NCI-H2107 (cell line): ENCODE data around the gene NOTUM.
A peak's percentile ranks its signal among the peaks of the same experiment; 100 is the strongest.

Experiments used
- DNase-seq: peaks from one replicate; lab custom pipeline; 2025; lab: John Stamatoyannopoulos, UW

The NOTUM gene

DNA sequence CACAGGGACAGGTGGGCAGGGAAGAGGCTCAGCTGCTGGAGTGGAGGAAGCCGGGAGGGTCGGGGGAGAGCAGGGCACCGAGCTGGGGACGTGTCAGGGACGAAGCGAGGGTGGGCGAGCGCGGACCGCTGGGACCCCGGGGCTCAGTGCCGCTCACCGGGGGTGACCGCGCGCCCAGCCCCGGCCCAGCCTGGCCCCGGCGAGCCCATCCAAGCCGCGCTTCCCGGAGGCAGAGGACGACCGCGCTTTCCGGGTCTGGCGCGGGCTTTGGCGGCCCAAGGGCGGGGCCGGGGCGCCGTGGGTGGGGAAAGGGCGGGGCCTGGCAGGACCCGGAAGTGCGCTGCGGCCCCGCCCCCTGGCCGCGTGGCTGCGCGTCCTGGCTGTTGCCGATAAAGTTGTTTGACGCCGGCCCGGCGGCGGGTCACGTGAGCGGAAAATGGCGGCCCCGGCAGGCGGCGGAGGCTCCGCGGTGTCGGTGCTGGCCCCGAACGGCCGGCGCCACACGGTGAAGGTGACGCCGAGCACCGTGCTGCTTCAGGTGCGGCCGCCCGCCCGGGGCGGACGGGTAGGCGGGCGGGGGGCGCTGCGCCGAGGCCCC, 16.3 kb upstream of the NOTUM start, which contains the start of gene ASPSCR1:
Gene ASPSCR1 (plus strand): TSS at position 419 of the 598 bp plus-strand sequence. CDS start 18 bp downstream, at position 437.
- peak; percentile 89 for DNase-seq

DNA sequence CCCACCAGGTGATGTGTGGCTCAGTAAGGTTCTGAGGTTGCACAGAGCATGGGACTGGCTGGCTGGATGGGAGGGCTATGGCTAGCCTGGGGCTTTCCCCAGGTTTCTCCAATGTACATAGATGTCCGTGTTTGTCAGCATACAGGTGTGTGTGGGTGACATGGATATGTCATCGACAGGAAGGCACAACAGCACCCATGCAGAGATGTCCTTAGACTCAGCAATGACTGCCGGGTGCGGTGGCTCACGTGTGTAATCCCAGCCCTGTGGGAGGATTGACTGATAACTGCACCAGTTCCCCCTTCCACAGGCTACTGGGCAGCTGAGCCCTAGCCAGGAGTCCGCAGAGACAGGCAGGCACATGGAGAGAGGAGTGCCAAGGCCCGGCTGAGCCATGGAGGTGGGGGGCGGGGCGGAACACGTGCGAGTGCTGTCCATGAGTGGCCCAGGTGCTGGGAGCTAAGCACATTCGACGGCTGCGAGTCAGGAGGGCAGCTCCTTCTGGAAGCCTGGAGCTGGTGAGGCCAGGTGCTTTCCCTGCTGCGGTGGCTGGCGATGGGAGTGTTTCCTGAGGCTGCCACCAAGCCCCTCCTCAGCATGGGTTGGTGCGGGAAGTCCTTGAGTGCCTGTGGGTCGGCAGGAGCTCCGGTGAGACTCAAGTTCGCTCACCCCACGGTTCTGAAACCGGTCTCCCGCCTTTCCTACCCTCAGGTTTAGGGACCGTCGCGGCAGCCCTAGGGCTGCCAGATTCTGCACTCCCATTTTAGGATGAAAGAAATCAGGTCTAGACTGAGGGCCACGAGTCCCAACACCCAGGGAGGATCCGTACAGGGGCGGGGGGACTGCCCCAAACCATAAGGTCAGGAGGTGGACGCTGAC, 15.6 kb upstream of the NOTUM start:
- DNase-seq = peak; percentile 32

DNA sequence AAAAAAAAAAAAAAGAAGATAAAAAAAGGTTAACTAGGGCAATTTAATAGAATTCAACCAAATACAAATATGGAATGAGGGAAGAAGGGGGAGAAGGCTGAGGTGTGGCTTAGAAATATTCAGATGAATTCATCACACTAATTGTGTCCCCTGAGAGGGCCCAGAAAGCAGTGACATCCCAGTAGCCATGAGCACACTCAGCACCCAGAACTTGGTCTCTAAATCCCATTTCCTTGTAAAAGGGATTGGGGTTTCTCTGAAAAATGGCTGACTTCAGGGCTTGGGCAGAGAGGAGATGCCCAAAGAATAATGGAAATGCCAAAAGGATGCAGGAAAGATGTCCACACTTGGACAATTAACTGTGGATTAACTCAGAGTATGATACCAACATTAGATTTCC, 12.4 kb upstream of the NOTUM start:
- no peak for DNase-seq

DNA sequence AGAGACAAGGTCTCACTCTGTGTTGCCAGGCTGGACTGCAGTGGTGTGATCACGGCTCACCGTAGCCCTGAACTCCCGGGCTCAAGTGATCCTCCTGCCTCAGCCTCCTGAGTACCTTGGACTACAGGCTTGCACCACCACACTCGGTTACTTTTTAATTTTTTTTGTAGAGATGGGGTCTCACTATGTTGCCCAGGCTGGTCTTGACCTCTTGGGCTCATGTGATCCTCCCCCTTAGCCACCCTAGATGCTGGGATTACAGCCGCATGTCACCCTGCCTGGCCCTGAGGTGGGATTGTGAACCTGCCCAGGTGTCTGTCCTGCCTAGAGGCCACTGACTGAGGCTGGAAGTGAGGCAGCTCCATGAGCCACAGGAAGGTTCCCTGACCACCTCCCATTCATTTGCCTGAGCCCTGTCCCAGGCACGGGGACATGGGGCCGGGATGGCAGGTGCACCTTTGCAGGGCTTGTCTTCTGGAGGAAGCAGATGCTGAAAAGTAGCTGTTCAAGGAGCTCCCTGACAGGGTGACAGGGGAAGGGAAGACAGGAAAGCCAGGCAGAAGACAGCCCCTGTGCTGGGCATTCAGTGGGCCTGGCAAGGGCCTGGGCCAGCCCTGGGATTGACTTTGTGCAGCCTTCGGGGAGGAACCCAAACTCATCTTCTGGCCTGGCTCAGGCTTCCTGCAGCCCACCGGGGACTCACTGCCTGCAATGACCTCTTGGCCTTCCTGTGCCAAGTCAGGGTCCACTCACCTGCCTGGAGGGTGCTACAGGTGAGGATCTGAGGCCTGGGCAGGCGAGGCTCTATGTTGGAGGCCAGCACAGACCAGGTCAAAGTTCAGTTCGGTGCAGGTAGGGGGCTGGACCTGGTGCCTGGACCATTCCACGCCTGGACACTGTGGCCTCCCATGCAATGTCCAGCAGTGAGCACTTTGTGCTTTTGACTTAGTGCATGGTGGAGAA, 8.1 kb upstream of the NOTUM start:
- DNase-seq = no peak

DNA sequence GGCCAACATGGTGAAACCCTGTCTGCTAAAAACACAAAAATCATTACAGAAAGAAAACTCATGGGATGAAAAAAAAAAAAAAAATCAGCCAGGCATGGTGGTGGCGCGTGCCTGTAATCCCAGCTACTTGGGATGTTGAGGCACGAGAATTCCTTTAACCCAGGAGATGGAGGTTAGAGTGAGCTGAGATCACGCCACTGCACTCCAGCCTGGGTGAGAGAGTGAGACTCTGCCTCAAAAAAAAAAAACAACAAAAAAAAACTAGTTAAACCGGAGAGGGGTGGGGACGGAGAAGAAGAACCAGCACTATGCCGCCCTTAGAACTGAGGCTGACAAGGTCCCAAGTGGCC, 7.4 kb upstream of the NOTUM start:
- no peak for DNase-seq

DNA sequence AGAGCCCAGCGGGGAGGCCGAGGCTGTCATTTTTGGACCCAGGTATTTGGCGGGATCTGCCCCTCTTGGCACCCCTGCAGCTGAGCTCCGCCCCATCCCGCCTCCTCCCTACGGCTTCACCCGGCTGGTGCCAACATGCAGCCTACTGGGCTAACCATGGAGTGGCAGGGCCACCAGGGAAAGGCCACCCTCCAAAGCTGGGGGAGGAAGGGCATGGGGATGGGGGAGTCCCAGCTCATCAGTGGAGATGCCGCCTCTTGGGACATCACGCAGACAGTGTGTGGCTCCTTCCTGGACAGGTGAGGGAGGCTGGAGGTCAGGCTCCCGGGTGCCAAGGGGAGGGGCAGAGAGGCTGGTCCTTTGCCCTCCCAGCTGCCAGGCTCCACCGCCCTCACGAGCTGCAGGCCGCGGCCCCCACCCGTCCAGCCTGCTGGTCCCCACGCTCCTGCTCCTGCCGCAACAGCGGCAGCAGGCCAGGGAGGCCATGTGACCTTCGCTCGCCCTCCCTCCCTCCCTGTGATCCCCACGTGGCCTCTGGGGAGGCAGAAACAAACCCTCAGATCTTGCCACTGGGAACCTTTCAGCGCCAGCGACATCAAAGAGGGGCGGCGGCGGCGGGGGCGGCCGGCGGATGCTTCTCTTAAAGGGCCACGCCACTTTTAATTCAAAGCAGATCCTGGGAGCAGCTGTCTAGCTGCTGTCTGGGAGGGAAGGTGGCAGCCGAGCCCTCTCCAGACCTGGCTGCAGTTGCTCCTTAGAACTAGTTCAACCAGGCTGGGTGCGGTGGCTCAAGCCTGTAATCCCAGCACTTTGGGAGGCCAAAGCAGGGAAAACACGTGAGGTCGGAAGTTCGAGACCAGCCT, 6.8 kb upstream of the NOTUM start:
- no peak for DNase-seq

DNA sequence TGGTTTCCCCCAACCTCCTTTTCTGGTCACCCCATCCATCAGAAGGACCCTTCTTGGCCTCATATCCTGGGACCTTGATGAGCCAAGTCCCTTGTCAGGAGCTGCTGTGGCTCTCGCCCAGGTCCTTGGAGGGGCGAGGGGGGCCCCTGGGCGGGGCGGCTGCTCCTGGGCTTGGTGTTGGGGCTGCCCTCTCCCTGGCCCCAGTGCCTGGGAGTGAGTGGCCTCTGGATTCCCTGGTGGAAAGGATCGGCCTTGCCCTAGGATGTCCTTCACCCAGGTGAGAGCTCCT, 6.2 kb upstream of the NOTUM start:
- DNase-seq = no peak

DNA sequence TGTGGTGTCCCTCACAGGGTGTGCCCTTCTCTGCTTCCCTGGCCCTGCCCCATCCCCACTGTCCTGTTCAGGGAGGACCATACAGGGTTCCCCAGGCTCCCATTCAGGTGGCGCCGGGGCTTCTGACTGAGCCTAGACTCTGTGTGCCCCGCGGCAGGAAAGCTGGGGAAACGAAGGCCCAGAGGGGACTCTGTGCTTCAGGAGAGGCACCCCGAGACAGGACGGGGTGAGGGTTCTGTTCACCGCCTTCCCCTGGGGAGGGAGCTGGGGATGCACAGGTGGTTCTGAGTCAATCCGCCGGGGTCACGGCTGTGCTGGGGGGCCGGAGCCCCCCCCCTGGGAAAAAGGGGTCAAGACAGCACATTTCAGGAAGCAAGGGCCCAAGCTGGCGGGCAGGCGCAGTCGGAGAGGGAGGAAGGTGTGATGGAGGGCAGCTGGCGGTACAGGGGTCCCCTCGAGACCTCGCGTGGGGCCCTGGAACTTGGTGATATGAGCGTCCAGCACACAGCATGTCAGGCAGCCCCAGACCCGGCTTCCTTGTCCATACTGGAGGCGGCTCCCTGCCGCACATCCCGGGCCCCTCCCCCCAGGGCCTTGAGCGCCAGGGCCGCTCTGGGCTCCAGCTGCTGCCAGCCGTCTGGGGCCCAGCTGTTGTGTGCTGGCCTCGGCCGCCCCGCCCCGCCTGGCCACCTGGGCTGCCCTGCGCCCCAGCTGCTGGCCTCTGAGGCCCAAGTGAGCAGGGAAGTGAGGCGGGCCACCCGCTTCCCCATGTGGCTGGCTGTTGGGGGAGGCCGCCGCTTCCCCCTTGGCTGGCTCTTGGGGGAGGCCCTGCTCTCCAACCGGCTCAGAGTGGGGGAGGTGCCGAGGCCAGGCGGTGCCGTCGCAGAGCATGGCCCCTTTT, 5.6 kb upstream of the NOTUM start:
- DNase-seq = no peak

DNA sequence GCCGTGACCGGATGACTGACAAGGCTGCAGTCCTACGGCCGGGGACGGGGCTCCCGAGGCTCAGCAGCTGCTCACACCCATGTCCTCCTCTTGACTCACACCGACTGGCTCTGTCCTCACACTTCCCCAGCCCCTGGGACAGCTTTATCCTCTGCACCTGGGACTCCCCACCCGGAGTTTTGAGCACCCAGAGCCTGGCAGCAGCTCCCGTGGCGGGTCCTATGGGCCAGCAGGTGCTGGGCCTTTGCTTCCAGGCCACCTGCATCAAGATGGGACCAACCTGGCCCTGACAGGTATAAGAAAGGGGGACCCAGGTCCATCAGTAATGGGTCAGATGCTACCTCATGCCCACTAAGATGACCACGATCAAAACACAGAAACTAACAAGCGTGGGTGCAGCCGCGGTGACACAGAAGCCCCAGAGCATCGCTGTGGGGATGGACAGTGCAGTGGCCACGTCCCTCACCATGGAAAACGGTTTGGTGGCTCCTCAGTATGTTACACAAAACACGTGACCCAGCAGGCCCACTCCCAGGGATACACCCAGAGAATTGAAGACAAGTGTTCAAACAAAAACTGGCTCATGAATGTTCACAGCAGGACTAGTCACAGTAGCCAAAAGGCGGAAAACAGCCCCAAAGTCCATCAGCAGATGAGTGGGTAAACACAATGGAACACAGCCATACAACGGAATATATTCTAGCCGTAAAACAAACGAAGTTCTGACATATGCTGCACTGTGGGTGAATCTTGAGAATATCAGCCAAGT, 3.3 kb upstream of the NOTUM start:
- DNase-seq = no peak

DNA sequence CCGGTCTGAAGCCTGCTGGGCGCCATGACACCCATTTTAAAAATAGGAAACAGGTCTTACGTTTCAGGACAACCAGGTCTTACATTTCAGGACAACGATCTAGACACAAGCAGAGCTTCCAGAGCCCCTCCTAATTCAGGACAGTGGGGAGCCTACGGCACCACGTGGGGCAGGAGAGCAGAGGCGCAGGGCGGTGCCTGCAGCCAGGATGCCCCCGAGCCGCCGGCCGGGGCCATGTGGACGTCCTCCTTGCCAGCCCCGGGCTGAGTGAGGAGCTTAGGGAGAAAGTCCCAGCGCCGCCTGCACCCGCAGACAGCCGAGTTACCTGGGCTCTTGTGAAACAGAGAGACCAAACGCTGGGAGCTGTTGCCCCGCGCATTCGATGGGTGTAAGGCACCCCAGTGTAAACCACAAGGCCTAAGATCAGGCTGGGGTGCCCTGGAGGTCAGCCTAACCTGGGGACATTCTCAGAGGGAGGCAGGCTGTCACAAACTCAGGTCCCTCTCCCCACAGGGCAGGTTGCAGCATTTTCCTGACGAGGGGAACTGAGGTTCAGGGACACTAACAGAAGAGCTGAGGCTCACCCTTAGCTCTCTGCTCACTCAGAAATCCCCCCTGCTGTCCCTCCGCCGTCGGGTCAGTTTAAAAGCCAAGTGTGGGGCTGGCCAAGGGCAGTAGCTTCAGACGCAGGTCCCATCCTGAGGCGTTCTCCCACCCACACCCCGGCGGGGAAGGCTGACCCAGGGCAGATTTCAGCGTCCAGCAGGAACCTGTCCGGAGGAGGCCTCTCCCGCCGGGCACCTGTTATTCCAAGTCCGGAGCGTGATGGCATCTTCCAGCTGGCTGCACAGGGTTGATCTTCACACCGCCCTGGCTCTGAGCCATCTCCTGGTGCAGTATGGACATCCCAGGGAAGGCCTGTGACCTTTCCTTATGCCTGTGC, 1.8 kb upstream of the NOTUM start:
- DNase-seq = no peak

DNA sequence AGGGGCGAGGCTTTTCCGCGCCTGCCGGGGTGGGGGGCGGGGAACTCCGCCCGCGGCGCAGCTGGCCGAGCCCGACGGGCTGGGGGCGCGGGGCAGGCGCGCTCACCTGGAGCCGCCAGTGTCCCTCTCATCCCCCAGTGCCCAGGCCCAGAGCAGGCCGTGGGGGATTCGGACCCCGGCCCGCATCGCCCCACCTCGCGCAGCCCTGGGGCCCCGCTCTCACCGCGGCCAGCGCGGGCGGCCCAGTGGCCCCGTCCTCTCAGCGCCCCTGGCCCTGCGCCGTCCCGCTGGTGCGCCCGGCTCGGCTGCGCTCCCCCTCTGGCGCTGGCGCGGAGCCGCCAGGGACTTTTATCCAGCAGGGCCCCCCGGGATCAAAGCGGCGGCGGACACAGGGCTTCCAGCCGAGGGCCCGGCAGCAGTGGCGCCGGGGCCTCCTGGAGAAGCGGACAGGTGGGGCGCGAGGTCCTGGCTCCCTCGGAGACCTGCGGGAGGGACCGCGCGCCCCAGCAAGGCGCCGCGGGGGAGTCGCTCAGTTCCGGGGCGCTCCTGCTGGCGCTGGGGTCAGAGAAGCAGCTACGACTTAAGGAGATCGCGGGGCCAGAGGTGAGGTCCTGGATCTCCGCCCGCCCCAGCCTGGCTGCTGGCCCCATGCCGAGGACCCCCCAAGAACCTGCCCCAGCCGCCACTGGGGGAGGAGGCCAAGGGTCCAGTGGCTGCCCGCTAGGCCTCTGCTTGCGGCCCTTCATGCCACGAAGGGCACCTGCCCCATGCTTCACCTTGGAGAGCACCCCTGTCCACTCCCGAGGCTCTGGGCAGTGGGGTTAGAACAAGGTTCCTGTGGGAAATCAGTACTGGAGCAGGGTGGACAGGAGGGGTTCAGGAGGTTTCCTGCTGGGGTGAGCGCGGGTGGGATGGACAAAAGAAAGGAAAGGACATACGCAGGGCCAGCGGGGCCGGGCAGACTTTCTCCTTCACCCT, 823 bp upstream of the NOTUM start:
- DNase-seq = no peak

DNA sequence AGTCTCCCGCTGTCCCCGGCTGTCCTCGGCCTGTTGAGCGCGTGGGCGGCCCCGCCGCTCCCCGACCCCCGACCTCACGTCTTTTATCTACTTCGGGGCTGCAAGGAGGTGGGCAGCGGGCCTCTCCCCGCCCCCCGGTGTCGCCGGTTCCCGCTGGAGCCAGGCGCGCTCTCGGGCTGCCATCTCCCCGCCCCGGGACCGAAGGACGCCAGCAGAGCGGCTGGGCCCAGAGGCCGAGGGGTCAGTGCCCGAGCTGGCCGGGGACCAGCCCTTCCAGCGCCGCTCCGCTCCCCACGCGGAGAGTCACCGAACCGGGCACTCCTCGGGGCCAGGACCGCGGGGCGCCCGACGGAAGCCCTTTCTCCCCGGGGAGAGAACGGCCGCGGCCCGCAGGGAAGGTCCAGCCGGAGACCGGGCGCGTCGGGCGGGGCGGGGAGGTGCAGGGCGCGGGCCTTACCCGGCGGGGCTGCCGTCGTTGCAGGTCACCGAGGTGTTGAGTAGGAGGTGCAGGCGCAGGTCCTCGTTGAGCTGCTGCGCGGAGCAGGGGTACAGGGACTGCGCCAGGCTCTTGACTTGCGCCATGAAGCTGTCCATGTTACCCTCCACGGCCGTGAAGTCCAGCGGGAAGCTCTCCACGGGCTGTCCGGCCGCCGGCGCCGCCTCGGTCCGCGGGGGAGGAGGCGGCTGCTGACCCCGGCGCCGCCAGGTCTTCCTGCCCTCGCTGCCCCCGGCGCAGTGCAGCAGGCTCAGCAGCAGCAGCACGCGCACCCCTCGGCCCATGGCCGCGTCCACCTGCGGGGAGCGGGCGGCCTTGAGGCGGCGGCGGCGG, 643 bp downstream of the NOTUM start:
- DNase-seq = no peak

DNA sequence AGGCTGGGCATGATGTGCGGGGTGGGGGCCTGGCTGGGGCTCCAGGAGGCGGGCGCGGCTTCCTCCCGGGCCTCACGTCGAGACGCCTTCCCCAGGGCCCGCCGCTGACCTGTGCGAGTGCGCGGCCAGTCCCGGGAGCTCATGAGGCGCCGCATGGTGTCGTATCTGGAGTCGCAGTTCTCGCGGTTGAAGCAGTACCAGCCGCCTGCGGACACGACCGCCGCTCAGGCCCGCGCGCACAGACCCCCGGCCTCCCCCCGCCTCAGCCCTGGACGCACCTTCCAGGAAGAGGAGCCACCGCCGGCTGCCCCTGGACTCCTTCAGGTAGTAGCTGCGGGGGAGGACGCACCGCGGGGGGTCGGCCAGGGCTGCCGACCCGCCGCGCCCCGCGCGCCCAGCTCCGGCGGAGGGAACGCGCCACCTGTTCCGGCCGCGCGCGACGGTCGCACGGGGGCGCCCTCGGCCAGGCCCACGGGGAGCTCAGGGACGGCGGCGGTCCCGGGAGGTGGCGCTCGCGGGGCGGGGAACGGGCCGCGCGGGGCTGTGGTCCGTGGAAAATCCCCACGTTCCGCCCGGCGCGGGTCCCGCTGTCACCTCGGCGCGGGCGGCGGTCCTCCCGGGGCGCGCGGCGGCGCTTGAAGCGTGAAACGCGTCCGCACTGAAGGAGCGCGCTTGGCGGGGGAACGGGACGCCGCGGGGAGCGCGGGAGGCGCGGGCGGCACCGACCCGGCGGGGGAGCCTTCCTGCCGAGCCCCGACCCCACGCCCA, 1.4 kb downstream of the NOTUM start:
- DNase-seq = no peak

DNA sequence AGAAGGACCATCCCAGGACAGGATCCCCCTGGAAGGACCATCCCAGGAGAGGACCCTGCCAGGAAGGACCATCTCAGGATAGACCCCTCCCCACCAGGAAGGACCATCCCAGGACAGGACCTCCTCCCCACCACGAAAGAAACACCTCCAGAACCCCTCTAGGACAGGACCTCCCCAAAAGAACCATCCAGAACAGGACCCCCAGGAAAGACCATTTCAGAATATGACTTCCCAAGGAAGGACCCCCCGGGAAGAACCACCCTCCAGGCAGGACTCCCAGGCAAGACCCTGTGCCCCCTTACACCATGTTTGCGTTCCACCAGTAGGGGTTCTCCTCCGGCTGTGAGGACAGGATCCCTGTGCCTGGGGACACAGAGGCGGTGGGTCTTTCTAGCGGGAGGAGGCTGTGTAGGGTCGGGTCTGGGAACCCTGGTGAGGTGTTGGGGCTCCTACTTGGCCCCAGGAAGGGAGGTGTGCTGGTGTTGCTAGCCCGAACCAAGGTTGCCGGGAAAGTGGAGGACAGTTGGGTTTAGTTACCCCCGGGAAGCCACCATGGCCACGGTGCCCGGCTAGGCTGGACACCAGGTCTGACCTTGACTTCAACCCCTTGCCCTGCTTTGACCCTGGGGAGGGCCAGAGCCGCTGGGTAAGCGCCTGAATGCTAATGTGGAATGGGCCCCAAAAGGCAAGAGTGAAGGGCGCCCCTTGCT, 2.2 kb downstream of the NOTUM start:
- DNase-seq = no peak
